Measurements from ENCODE around the gene ZRANB1. TPM values are rescaled to one million over a fixed set of nuclear protein-coding genes. Genes with fewer than 3 reads are reported as not detected.

The ZRANB1 gene
- total RNA-seq, 1 experiment from 2014 or later, result 12.5 TPM

GRCh38 chr10:124955868-124956267 is 13.9 kb downstream of the ZRANB1 start:
- Mint-ChIP-seq H3K9me3 (ENCODE audit: low read depth, unreplicated experiment) (no peaks in the 10 kb centered on the region), H3K36me3 (ENCODE audit: insufficient read depth, unreplicated experiment) (no peaks in the 10 kb centered on the region), H3K27ac (ENCODE audit: unreplicated experiment) (no peak overlapping the region), H3K27me3 (ENCODE audit: unreplicated experiment) (no peaks in the 10 kb centered on the region), H3K4me3 (ENCODE audit: low read depth, unreplicated experiment) (no peak overlapping the region), H3K4me1 (ENCODE audit: low read depth, unreplicated experiment) (no peaks in the 10 kb centered on the region)
- TF ChIP-seq CTCF (IDR thresholded peaks at IDR 0.05; ENCODE audit: unreplicated experiment), result no peak
- CTCF ChIA-PET, result no interaction called here
- DNase-seq, result no peak
- no TSS peak for BruUV-seq (replicated peaks)
- intact Hi-C loops (cut with micrococcal nuclease; ENCODE audit: unreplicated experiment), result no loop called here

GRCh38 chr10:124956764-124957163 is 14.8 kb downstream of the ZRANB1 start:
- Mint-ChIP-seq H3K27me3 (ENCODE audit: unreplicated experiment) (no peaks in the 10 kb centered on the region), H3K9me3 (ENCODE audit: low read depth, unreplicated experiment) (no peaks in the 10 kb centered on the region), H3K4me3 (ENCODE audit: low read depth, unreplicated experiment) (no peak overlapping the region), H3K27ac (ENCODE audit: unreplicated experiment) (no peak overlapping the region), H3K36me3 (ENCODE audit: insufficient read depth, unreplicated experiment) (no peaks in the 10 kb centered on the region), H3K4me1 (ENCODE audit: low read depth, unreplicated experiment) (no peaks in the 10 kb centered on the region)
- no peak for TF ChIP-seq CTCF (IDR thresholded peaks at IDR 0.05; ENCODE audit: unreplicated experiment)
- CTCF ChIA-PET, result interaction anchor here (0.6 kb wide), 1 partner anchor 46 kb away, joined by 3 read pairs; no protein-coding TSS in a partner anchor
- intact Hi-C loops (cut with micrococcal nuclease; ENCODE audit: unreplicated experiment), result no loop called here
- no peak for DNase-seq
- no TSS peak for BruUV-seq (replicated peaks)

- H3K36me3 Mint-ChIP-seq (ENCODE audit: insufficient read depth, unreplicated experiment), result no peaks in the 10 kb centered on the region
- no peak overlapping the region for H3K27ac Mint-ChIP-seq (ENCODE audit: unreplicated experiment)
- no TSS peak for BruUV-seq (replicated peaks)
- intact Hi-C loops (cut with micrococcal nuclease; ENCODE audit: unreplicated experiment), result no loop called here
- H3K27me3 Mint-ChIP-seq (ENCODE audit: unreplicated experiment), result no peaks in the 10 kb centered on the region
- CTCF ChIA-PET, result no interaction called here
- no peaks in the 10 kb centered on the region for H3K4me1 Mint-ChIP-seq (ENCODE audit: low read depth, unreplicated experiment)
- no peak for TF ChIP-seq CTCF (IDR thresholded peaks at IDR 0.05; ENCODE audit: unreplicated experiment)
- H3K9me3 Mint-ChIP-seq (ENCODE audit: low read depth, unreplicated experiment), result no peaks in the 10 kb centered on the region
- DNase-seq, result no peak
- H3K4me3 Mint-ChIP-seq (ENCODE audit: low read depth, unreplicated experiment), result no peak overlapping the region
Measured at GRCh38 chr10:124957404-124957947, 15.6 kb downstream of the ZRANB1 start.

- H3K9me3 Mint-ChIP-seq (ENCODE audit: low read depth, unreplicated experiment), result no peaks in the 10 kb centered on the region
- CTCF ChIA-PET, result no interaction called here
Measured at GRCh38 chr10:124959564-124959963, 17.6 kb downstream of the ZRANB1 start.

More at GRCh38 chr10:124959564-124959963, 17.6 kb downstream of the ZRANB1 start:
- H3K4me3 Mint-ChIP-seq (ENCODE audit: low read depth, unreplicated experiment), result no peak overlapping the region
- H3K27me3 Mint-ChIP-seq (ENCODE audit: unreplicated experiment), result no peaks in the 10 kb centered on the region
- no TSS peak for BruUV-seq (replicated peaks)
- H3K36me3 Mint-ChIP-seq (ENCODE audit: insufficient read depth, unreplicated experiment), result no peaks in the 10 kb centered on the region
- no peaks in the 10 kb centered on the region for H3K4me1 Mint-ChIP-seq (ENCODE audit: low read depth, unreplicated experiment)
- intact Hi-C loops (cut with micrococcal nuclease; ENCODE audit: unreplicated experiment), result no loop called here
- DNase-seq, result no peak
- no peak overlapping the region for H3K27ac Mint-ChIP-seq (ENCODE audit: unreplicated experiment)
- TF ChIP-seq CTCF (IDR thresholded peaks at IDR 0.05; ENCODE audit: unreplicated experiment), result no peak
